Measurements from ENCODE around the gene MYRF.

Gene MYRF

GRCh38 chr11:61738776-61739175 lies 13.7 kb upstream of the MYRF start:
- no peak for DNase-seq (ENCODE audit: low read depth in 1 of 2, low spot score in 1 of 2)

- no peak for DNase-seq (ENCODE audit: low read depth in 1 of 2, low spot score in 1 of 2)
Observed at GRCh38 chr11:61739413-61739812, 13.0 kb upstream of the MYRF start.

- no peak for DNase-seq (ENCODE audit: low read depth in 1 of 2, low spot score in 1 of 2)
Observed at GRCh38 chr11:61739966-61740365, 12.5 kb upstream of the MYRF start.

- DNase-seq (ENCODE audit: low read depth in 1 of 2, low spot score in 1 of 2) = no peak
Observed at GRCh38 chr11:61742391-61742790, 10.0 kb upstream of the MYRF start.

- DNase-seq (ENCODE audit: low read depth in 1 of 2, low spot score in 1 of 2) = no peak
Observed at GRCh38 chr11:61743486-61744095, 8.8 kb upstream of the MYRF start.

GRCh38 chr11:61744181-61744580 lies 8.3 kb upstream of the MYRF start:
- DNase-seq (ENCODE audit: low read depth in 1 of 2, low spot score in 1 of 2) = no peak

GRCh38 chr11:61744609-61745156 lies 7.8 kb upstream of the MYRF start:
- DNase-seq (ENCODE audit: low read depth in 1 of 2, low spot score in 1 of 2) = no peak

- no peak for DNase-seq (ENCODE audit: low read depth in 1 of 2, low spot score in 1 of 2)
Observed at GRCh38 chr11:61745781-61746441, 6.5 kb upstream of the MYRF start.

- no peak for DNase-seq (ENCODE audit: low read depth in 1 of 2, low spot score in 1 of 2)
Observed at GRCh38 chr11:61746442-61747191, 5.8 kb upstream of the MYRF start.

GRCh38 chr11:61747192-61747966 lies 5.1 kb upstream of the MYRF start:
- DNase-seq (ENCODE audit: low read depth in 1 of 2, low spot score in 1 of 2) = no peak

- DNase-seq (ENCODE audit: low read depth in 1 of 2, low spot score in 1 of 2) = no peak
Observed at GRCh38 chr11:61747967-61748285, 4.5 kb upstream of the MYRF start.

- no peak for DNase-seq (ENCODE audit: low read depth in 1 of 2, low spot score in 1 of 2)
Observed at GRCh38 chr11:61749591-61750217, 2.7 kb upstream of the MYRF start.

- no peak for DNase-seq (ENCODE audit: low read depth in 1 of 2, low spot score in 1 of 2)
Observed at GRCh38 chr11:61750631-61751273, 1.7 kb upstream of the MYRF start.

- DNase-seq (ENCODE audit: low read depth in 1 of 2, low spot score in 1 of 2) = no peak
Observed at GRCh38 chr11:61751384-61751783, 1.1 kb upstream of the MYRF start.

GRCh38 chr11:61752925-61753521 lies 587 bp downstream of the MYRF start:
- DNase-seq (ENCODE audit: low read depth in 1 of 2, low spot score in 1 of 2) = no peak

GRCh38 chr11:61753672-61754071 lies 1.2 kb downstream of the MYRF start:
- DNase-seq (ENCODE audit: low read depth in 1 of 2, low spot score in 1 of 2) = no peak

- no peak for DNase-seq (ENCODE audit: low read depth in 1 of 2, low spot score in 1 of 2)
Observed at GRCh38 chr11:61754534-61755482, 2.4 kb downstream of the MYRF start.

- DNase-seq (ENCODE audit: low read depth in 1 of 2, low spot score in 1 of 2) = no peak
Observed at GRCh38 chr11:61756147-61756451, 3.7 kb downstream of the MYRF start.
